PC-3 (cell line): Measurements from ENCODE around the gene OTX1. TPM values are rescaled to one million over a fixed set of nuclear protein-coding genes. Genes with fewer than 3 reads are reported as not detected.
"Not testable (repeated sequence)": the region's sequence is repeated elsewhere in the genome, so short reads cannot be mapped to it uniquely, and the experiment has no call there.

ENCODE experiments used
- ATAC-seq: fragments of 200-7000 bp; cut with Tn5 transposase; 2 replicates; pipeline ENCODE4 v1.9.1; 2020; ENCODE audit warnings: mild to moderate bottlenecking, moderate library complexity
- BruUV-seq: library from RNA; stranded (reverse); fragments of 400-500 nt; replicated peaks from 2 replicates; lab custom pipeline; 2021; lab: Mats Ljungman, UMichigan
- CTCF ChIA-PET: fragments of 300-600 bp; sonication (Branson Sonifier 250); formaldehyde crosslinking; loops from one replicate; lab custom pipeline; 2022; ENCODE audit warnings: antibody characterized with exemption; lab: Charles Lee
- POLR2A ChIA-PET: fragments of 300-600 bp; sonication (Branson Sonifier 250); formaldehyde crosslinking; loops from one replicate; lab custom pipeline; 2022; ENCODE audit warnings: antibody characterized with exemption; ENCODE audit not compliant: unreplicated experiment; lab: Charles Lee
- DNase-seq: peaks from one replicate; pipeline ENCODE4 v3.0.0-alpha.2; 2015
- H2AFZ ChIP-seq: fragments of 300-600 bp; sonication (generic); 2 replicates; pipeline ENCODE4 v1.6.0; 2016; ENCODE audit warnings: antibody characterized with exemption, low read length
- H3F3A ChIP-seq: fragments of 300-600 bp; sonication (generic); one replicate; pipeline ENCODE4 v1.6.0; 2017; ENCODE audit warnings: antibody characterized with exemption, low read length, control low read depth, mild to moderate bottlenecking; ENCODE audit not compliant: unreplicated experiment
- H3K27ac ChIP-seq: fragments of 300-600 bp; sonication (generic); 2 replicates; pipeline ENCODE4 v1.5.1; 2016; ENCODE audit warnings: mild to moderate bottlenecking, low read length
- H3K27me3 ChIP-seq: fragments of 300-600 bp; sonication (generic); 2 replicates; pipeline ENCODE4 v1.6.1; 2016; ENCODE audit warnings: low read length, mixed read lengths
- H3K36me3 ChIP-seq: fragments of 300-600 bp; sonication (generic); 2 replicates; pipeline ENCODE4 v1.6.1; 2016; ENCODE audit warnings: low read depth, mixed run types, low read length, mixed read lengths
- H3K4me1 ChIP-seq: fragments of 300-600 bp; sonication (generic); 2 replicates; pipeline ENCODE4 v1.5.1; 2016; ENCODE audit warnings: low read length; ENCODE audit not compliant: insufficient read depth
- H3K4me2 ChIP-seq: fragments of 300-600 bp; sonication (generic); 2 replicates; pipeline ENCODE4 v1.6.0; 2016; ENCODE audit warnings: low read length
- H3K4me3 ChIP-seq: fragments of 300-600 bp; sonication (generic); 2 replicates; pipeline ENCODE4 v1.5.1; 2016; ENCODE audit warnings: mild to moderate bottlenecking, low read length, mixed read lengths
- H3K79me2 ChIP-seq: fragments of 300-600 bp; sonication (generic); 2 replicates; pipeline ENCODE4 v1.6.1; 2017; ENCODE audit warnings: low read length, mixed read lengths
- H3K9ac ChIP-seq: fragments of 300-600 bp; sonication (generic); 2 replicates; pipeline ENCODE4 v1.6.0; 2016; ENCODE audit warnings: mild to moderate bottlenecking, low read length
- H3K9me2 ChIP-seq: fragments of 300-600 bp; sonication (generic); replicated peaks from 2 replicates; pipeline ENCODE4 v1.6.1; 2016; ENCODE audit warnings: mixed run types, low read length, mixed read lengths
- H3K9me3 ChIP-seq: fragments of 300-600 bp; sonication (generic); 2 replicates; pipeline ENCODE4 v1.6.1; 2016; ENCODE audit warnings: low read length, mixed read lengths
- H4K20me1 ChIP-seq: fragments of 300-600 bp; sonication (generic); 2 replicates; pipeline ENCODE4 v1.6.1; 2016; ENCODE audit warnings: low read length, mixed read lengths
- EZH2 ChIP-seq: fragments of 300-600 bp; sonication (generic); IDR thresholded peaks from one replicate; pipeline ENCODE4 v1.6.1; 2017; ENCODE audit warnings: antibody characterized with exemption, mild to moderate bottlenecking, low read length; ENCODE audit not compliant: unreplicated experiment
- EZH2phosphoT487 ChIP-seq: fragments of 300-600 bp; sonication (generic); IDR thresholded peaks from 2 replicates; pipeline ENCODE4 v1.6.1; 2018; ENCODE audit warnings: mild to moderate bottlenecking, antibody characterized with exemption, low read length, borderline replicate concordance
- intact Hi-C: fragments of 100-400 bp; cut with micrococcal nuclease; formaldehyde crosslinking; loops from 2 replicates; pipeline ENCODE4 v1.9.0; 2023
- total RNA-seq: library from RNA; depleted of rRNA; stranded (reverse); fragments of >200 nt; gene quantifications from 2 replicates; pipeline ENCODE4 v1.2.3, GENCODE V29; 2014
- TF ChIP-seq, protein P1 (sequence below): fragments of 300-600 bp; sonication (generic); conservative IDR thresholded peaks from 2 replicates; pipeline ENCODE4 v1.5.1; 2017; ENCODE audit warnings: antibody characterized with exemption, low read depth, mild to moderate bottlenecking, low read length

The OTX1 gene
- total RNA-seq, 1 experiment from 2014 or later: 2.3 TPM

DNA sequence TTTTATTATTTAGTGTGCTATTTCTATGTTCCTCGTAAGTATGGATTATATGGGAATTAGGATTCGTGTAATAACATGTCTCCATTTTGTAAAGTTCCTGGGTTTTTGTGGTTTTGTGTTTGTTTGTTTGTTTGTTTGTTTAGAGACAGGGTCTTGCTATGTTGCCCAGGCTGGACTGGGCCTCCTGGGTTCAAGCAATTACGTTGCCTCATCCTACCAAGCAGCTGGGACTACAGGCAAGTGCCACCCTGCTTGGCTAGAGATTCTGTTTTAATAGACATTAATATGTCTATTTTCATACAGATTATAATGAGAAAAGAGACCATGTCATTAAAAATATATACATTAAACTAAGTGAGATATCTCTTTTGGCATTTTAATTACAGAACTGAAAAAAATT, 35.2 kb upstream of the OTX1 start:
- intact Hi-C loops: no loop called here
- H3K9me3 ChIP-seq: no peaks in the 10 kb centered on the region

DNA sequence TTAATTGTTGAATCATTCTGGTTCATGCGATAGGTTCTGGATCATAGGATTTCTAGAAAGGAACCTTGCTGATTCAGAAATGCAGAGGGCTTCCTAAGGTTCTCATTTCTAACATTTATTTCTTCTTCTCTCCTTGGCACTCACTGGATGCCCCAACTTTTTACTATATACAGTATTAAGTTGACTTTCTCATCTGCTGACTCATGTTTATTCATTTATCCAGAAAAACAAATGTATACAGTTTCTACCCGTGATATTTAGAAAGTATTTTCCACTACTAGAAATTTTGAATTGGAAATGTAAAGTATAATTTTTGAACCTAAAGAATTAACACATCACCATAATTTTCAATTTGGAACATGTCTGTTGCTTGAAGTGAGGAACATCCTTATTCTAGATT, 32.2 kb upstream of the OTX1 start:
- no peak overlapping the region for H3K9ac ChIP-seq
- no peak overlapping the region for H3K4me3 ChIP-seq
- H3K36me3 ChIP-seq: no peaks in the 10 kb centered on the region
- H2AFZ ChIP-seq: no peak overlapping the region
- intact Hi-C loops: no loop called here
- H3K9me3 ChIP-seq: no peaks in the 10 kb centered on the region
- no peaks in the 10 kb centered on the region for H3K9me2 ChIP-seq
- no peaks in the 10 kb centered on the region for H4K20me1 ChIP-seq
- ATAC-seq (no peak), DNase-seq (no peak)
- H3K27ac ChIP-seq: no peak overlapping the region
- no TSS peak for BruUV-seq
- H3K4me1 ChIP-seq: no peaks in the 10 kb centered on the region
- POLR2A ChIA-PET: no interaction called here
- H3K79me2 ChIP-seq: no peaks in the 10 kb centered on the region
- H3F3A ChIP-seq: no peaks in the 10 kb centered on the region
- H3K27me3 ChIP-seq: no peaks in the 10 kb centered on the region
- no peak for TF ChIP-seq EZH2phosphoT487
- TF ChIP-seq, protein P1, sequence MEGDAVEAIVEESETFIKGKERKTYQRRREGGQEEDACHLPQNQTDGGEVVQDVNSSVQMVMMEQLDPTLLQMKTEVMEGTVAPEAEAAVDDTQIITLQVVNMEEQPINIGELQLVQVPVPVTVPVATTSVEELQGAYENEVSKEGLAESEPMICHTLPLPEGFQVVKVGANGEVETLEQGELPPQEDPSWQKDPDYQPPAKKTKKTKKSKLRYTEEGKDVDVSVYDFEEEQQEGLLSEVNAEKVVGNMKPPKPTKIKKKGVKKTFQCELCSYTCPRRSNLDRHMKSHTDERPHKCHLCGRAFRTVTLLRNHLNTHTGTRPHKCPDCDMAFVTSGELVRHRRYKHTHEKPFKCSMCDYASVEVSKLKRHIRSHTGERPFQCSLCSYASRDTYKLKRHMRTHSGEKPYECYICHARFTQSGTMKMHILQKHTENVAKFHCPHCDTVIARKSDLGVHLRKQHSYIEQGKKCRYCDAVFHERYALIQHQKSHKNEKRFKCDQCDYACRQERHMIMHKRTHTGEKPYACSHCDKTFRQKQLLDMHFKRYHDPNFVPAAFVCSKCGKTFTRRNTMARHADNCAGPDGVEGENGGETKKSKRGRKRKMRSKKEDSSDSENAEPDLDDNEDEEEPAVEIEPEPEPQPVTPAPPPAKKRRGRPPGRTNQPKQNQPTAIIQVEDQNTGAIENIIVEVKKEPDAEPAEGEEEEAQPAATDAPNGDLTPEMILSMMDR: no peak
- TF ChIP-seq EZH2: no peak
- CTCF ChIA-PET: no interaction called here
- no peak overlapping the region for H3K4me2 ChIP-seq

More for the DNA sequence above, 35.2 kb upstream of the OTX1 start:
- Histone ChIP-seq H2AFZ (no peak overlapping the region), H3K27ac (no peak overlapping the region), H4K20me1 (no peaks in the 10 kb centered on the region), H3K79me2 (no peaks in the 10 kb centered on the region), H3K9ac (no peak overlapping the region), H3K4me1 (no peaks in the 10 kb centered on the region), H3K9me2 (no peaks in the 10 kb centered on the region), H3K27me3 (no peaks in the 10 kb centered on the region), H3K36me3 (no peaks in the 10 kb centered on the region), H3K4me3 (no peak overlapping the region), H3K4me2 (no peak overlapping the region), H3F3A (no peaks in the 10 kb centered on the region)
- CTCF ChIA-PET: no interaction called here
- no peak for ATAC-seq
- DNase-seq: no peak
- BruUV-seq: no TSS peak
- TF ChIP-seq EZH2: no peak
- no peak for TF ChIP-seq EZH2phosphoT487
- TF ChIP-seq, protein P1: no peak
- POLR2A ChIA-PET: no interaction called here

DNA sequence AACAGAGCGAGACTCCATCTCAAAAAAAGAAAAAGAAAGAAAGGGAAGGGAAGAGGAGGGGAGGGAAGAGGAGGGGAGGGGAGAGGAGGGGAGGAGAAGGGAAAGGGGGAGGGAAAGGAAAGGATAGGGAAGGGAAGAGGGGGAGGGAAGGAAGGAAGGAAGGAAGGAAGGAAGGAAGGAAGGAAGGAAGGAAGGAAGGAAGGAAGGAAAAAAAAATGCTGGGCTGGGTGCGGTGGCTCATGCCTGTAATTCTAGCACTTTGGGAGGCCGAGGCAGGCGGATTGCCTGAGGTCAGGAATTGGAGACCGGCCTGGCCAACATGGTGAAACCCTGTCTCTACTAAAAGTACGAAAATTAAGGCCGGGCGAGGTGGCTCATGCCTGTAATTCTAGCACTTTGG, 30.9 kb upstream of the OTX1 start:
- not testable (repeated sequence) for H3K4me3 ChIP-seq

More for the DNA sequence above, 30.9 kb upstream of the OTX1 start:
- H3K9ac ChIP-seq, ATAC-seq, H3K9me2 ChIP-seq, H4K20me1 ChIP-seq, BruUV-seq, H3K36me3 ChIP-seq, H3K4me2 ChIP-seq, H3K4me1 ChIP-seq, H3K27me3 ChIP-seq, H3F3A ChIP-seq, H3K27ac ChIP-seq, POLR2A ChIA-PET, H2AFZ ChIP-seq, H3K79me2 ChIP-seq, H3K9me3 ChIP-seq, DNase-seq, intact Hi-C loops, CTCF ChIA-PET: not testable (repeated sequence)
